Body of pancreas (tissue), 4 donors: ENCODE results near the gene ETFA. TPM values are rescaled to one million over a fixed set of nuclear protein-coding genes. Genes with fewer than 3 reads are reported as not detected.

Experiments used
- ATAC-seq: fragments of 150-250 bp; one replicate; pipeline ENCODE4 v1.9.1; 2016
- DNase-seq, 4 donors: peaks; one replicate each; pipeline ENCODE4 v3.0.0-alpha.2; 2019
- H3K27ac ChIP-seq, 4 donors: fragments of 200-600 bp; sonication (generic); 1 replicate in 3 of 4; 2 replicates in 1 of 4; pipeline versions ENCODE4 v1.5.1 to v1.6.1; 2016 to 2019; ENCODE audit warnings: mild to moderate bottlenecking in 1 of 4, mixed read lengths in 1 of 4, moderate library complexity in 1 of 4
- H3K27me3 ChIP-seq, 2 donors: fragments of 200-600 bp; sonication (generic); one replicate each; pipeline ENCODE4 v1.6.0; 2016; ENCODE audit warnings: mild to moderate bottlenecking in 1 of 2
- H3K36me3 ChIP-seq, 2 donors: fragments of 200-600 bp; sonication (generic); replicated peaks in 1 of 2; 2 replicates each; pipeline ENCODE4 v1.5.1; 2016; ENCODE audit warnings: low read depth in 2 of 2; ENCODE audit not compliant: insufficient read depth in 1 of 2
- H3K4me1 ChIP-seq: fragments of 200-600 bp; sonication (generic); one replicate; pipeline ENCODE4 v1.6.0; 2016
- H3K4me3 ChIP-seq, 2 donors: fragments of 200-600 bp; sonication (generic); 1 replicate in 1 of 2; 2 replicates in 1 of 2; pipeline ENCODE4 v1.5.1; 2016 to 2019
- H3K9me3 ChIP-seq, 3 donors: fragments of 200-600 bp; sonication (generic); 1 replicate in 2 of 3; 2 replicates in 1 of 3; pipeline ENCODE4 v1.5.1; 2016
- POLR2A ChIP-seq, 3 donors: fragments of 450-650 bp; IDR thresholded peaks; one replicate each; pipeline ENCODE4 v1.6.1; 2016; ENCODE audit warnings: antibody characterized with exemption in 3 of 3, mild to moderate bottlenecking in 2 of 3
- WGBS, 2 donors: methylation state at CpG; one replicate each; pipeline ENCODE4 v1.1.5; 2017; 5-methylcytosine and 5-hydroxymethylcytosine counted together
- intact Hi-C: fragments of 100-400 bp; cut with DNase I; formaldehyde crosslinking; loops from one replicate; pipeline ENCODE4 v1.15.1; 2023
- total RNA-seq, 2 donors: library from RNA; depleted of rRNA; stranded (reverse); fragments of >200 nt; gene quantifications; one replicate each; pipeline ENCODE4 v1.1.0, GENCODE V29; 2016
- TF ChIP-seq, protein P1 (sequence below), 7 experiments: fragments of 450-650 bp in 4 of 7; fragments of 200-600 bp in 3 of 7; sonication (generic) in 3 of 7; IDR thresholded peaks; one replicate each; pipeline ENCODE4 v1.5.1; 2016 to 2019; ENCODE audit warnings: antibody characterized with exemption in 7 of 7

ETFA gene
- total RNA-seq, 2 donors from 2014 or later, result 38.6 to 62.8 TPM

DNA sequence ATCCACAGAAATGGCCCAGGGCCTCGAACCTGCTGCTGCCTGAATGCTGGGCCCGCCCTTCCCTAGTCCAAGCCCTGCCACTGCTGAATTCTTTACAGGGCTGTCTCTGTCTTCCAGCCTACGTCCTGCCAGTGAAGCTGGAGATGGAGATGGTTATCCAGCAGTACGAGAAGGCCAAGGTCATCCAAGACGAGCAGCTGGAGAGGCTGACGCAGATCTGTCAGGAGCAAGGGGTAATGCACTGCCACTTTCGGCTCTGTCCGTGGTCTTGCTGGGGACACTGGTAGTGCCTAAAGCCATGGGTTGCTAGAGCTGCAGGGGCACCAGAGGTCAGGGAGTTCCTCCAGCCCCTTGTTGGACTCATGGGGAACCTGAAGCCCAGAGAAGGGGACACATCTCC lies 135.8 kb downstream of the ETFA start:
- TF ChIP-seq, protein P1, sequence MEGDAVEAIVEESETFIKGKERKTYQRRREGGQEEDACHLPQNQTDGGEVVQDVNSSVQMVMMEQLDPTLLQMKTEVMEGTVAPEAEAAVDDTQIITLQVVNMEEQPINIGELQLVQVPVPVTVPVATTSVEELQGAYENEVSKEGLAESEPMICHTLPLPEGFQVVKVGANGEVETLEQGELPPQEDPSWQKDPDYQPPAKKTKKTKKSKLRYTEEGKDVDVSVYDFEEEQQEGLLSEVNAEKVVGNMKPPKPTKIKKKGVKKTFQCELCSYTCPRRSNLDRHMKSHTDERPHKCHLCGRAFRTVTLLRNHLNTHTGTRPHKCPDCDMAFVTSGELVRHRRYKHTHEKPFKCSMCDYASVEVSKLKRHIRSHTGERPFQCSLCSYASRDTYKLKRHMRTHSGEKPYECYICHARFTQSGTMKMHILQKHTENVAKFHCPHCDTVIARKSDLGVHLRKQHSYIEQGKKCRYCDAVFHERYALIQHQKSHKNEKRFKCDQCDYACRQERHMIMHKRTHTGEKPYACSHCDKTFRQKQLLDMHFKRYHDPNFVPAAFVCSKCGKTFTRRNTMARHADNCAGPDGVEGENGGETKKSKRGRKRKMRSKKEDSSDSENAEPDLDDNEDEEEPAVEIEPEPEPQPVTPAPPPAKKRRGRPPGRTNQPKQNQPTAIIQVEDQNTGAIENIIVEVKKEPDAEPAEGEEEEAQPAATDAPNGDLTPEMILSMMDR (IDR thresholded peaks at IDR 0.05), result no peak
- no peak for TF ChIP-seq POLR2A (IDR thresholded peaks at IDR 0.05)
- Histone ChIP-seq H3K4me3 (no peak overlapping the region), H3K9me3 (no peaks in the 10 kb centered on the region), H3K4me1 (no peaks in the 10 kb centered on the region), H3K36me3 (no peaks in the 10 kb centered on the region), H3K27ac (no peak overlapping the region), H3K27me3 (no peaks in the 10 kb centered on the region)
- ATAC-seq (no peak), DNase-seq (no peak)
- intact Hi-C loops, result no loop called here
- 74 to 90% methylated on average over 4 to 8 of the region's 8 CpGs for WGBS, 2 donors

DNA sequence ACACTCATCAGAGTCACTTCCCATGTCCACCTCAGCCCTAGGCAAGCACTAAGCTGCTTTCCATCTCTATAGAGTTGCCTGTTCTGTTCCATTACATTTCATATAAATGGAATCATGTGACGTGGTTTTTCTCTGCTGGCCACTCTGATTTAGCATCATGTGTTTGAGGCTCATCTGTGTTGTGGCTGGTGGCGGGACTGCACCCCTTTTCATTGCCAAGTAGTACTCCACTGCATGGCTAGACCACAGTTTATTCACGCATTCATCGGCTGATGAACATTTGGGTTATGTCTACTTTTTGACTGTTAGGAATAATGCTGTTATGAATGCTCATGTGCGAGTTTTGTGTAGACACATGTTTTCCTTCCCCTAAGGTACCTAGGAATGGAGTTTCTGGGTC lies 136.6 kb downstream of the ETFA start:
- no peaks in the 10 kb centered on the region for H3K36me3 ChIP-seq
- TF ChIP-seq, protein P1 (IDR thresholded peaks at IDR 0.05), result no peak
- DNase-seq (no peak), ATAC-seq (no peak)
- intact Hi-C loops, result no loop called here
- H3K27ac ChIP-seq, result no peak overlapping the region
- no peaks in the 10 kb centered on the region for H3K27me3 ChIP-seq
- no peaks in the 10 kb centered on the region for H3K4me1 ChIP-seq
- 88 to 94% methylated on average over 5 of the region's 5 CpGs for WGBS, 2 donors
- no peaks in the 10 kb centered on the region for H3K9me3 ChIP-seq
- H3K4me3 ChIP-seq, result no peak overlapping the region

DNA sequence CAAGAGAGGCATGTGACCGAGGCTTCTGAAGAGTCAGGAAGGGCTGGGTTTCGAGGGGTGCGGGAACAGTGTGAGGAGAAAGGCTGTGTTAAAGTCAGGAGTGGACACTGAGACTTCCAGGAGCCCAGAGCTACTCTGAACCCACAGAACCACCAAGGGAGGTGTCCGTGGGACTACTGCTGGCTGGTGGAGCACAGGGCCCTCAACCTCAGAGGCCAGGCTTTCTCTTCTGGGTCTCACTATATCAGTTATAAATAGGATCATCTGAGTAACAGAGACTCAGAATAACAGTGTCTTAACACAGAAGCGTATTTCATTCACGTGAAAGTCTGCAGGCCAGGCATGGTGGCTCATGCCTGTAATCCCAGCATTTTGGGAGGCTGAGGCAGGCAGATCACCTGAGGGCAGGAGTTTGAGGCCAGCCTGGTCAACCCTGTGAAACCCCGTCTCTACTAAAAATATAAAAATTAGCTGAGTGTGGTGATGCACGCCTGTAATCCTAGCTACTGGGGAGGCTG lies 137.9 kb downstream of the ETFA start:
- DNase-seq (no peak), ATAC-seq (no peak)
- 93 to 97% methylated on average over 8 of the region's 8 CpGs for WGBS, 2 donors
- Histone ChIP-seq H3K27ac (no peak overlapping the region), H3K4me3 (no peak overlapping the region), H3K36me3 (no peaks in the 10 kb centered on the region), H3K27me3 (no peaks in the 10 kb centered on the region), H3K4me1 (no peaks in the 10 kb centered on the region), H3K9me3 (no peaks in the 10 kb centered on the region)
- TF ChIP-seq, protein P1 (IDR thresholded peaks at IDR 0.05), result no peak
- no peak for TF ChIP-seq POLR2A (IDR thresholded peaks at IDR 0.05)
- intact Hi-C loops, result no loop called here

DNA sequence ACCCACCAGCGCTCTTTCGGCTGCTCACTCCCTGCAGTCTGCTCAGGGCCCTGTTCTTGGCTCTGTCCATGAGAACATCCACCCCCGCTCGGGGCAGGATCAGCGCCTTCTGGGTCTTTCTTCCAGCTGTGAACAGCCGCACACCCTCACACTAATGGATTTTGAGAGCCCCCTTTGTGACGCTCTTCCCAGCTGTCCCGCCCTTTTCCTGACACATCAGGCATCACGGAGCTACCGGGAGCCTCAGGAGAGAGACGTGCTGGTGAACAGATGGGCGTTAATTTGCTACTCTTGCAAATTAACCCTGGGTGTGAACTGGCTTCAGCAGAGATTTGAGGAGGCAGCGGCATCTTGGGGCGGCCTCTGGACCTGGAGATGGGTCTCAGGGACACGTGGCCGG lies 138.5 kb downstream of the ETFA start:
- Histone ChIP-seq H3K9me3 (no peaks in the 10 kb centered on the region), H3K4me3 (no peak overlapping the region), H3K4me1 (no peaks in the 10 kb centered on the region), H3K27ac (no peak overlapping the region), H3K36me3 (no peaks in the 10 kb centered on the region), H3K27me3 (no peaks in the 10 kb centered on the region)
- DNase-seq (no peak), ATAC-seq (no peak)
- TF ChIP-seq, protein P1 (IDR thresholded peaks at IDR 0.05), result no peak
- TF ChIP-seq POLR2A (IDR thresholded peaks at IDR 0.05), result no peak
- 82 to 86% methylated on average over 16 of the region's 16 CpGs for WGBS, 2 donors
- intact Hi-C loops, result no loop called here
